ENCODE measurements around the gene SREBF1.

- TF ChIP-seq RAD21 (IDR thresholded peaks at IDR 0.05; ENCODE audit: low read depth) (no peak), SIN3A (IDR thresholded peaks at IDR 0.05; ENCODE audit: low read depth) (no peak)
Measured at GRCh38 chr17:17772231-17772630, 64.6 kb downstream of the SREBF1 start.

Data from HCT116 (cell line).